GM11168 (cell line): ENCODE measurements around the gene HRG.
"Not testable (repeated sequence)": the region's sequence is repeated elsewhere in the genome, so short reads cannot be mapped to it uniquely, and the experiment has no call there.

Experiments used
- in situ Hi-C: fragments of 300-500 bp; cut with MboI; formaldehyde crosslinking; loops from one replicate; pipeline ENCODE4 v1.12.0; 2022; ENCODE audit warnings: low sequenced_read_pairs; ENCODE audit not compliant: unreplicated experiment

HRG gene

GRCh38 chr3:186665625-186666188 lies at the start of gene HRG:
Gene HRG, plus strand, starts transcription at chr3:186666014. Its CDS starts 18 bp downstream, at chr3:186666032.
- in situ Hi-C loops, result no loop called here

GRCh38 chr3:186616299-186616617 lies 49.6 kb upstream of the HRG start:
- in situ Hi-C loops, result loop anchor here (5.0 kb wide), 1 partner anchor 206 kb away; no protein-coding TSS in a partner anchor

- in situ Hi-C loops, result loop anchor here (5.0 kb wide), 1 partner anchor 205 kb away; no protein-coding TSS in a partner anchor
Observed at GRCh38 chr3:186617036-186617946, 48.5 kb upstream of the HRG start.

GRCh38 chr3:186618318-186618938 lies 47.4 kb upstream of the HRG start:
- in situ Hi-C loops, result loop anchor here (5.0 kb wide), 1 partner anchor 204 kb away; no protein-coding TSS in a partner anchor

- in situ Hi-C loops, result loop anchor here (5.0 kb wide), 1 partner anchor 203 kb away; no protein-coding TSS in a partner anchor
Observed at GRCh38 chr3:186619787-186620212, 46.0 kb upstream of the HRG start.

- in situ Hi-C loops, result no loop called here
Observed at GRCh38 chr3:186620213-186621092, 45.4 kb upstream of the HRG start.

- in situ Hi-C loops, result no loop called here
Observed at GRCh38 chr3:186621894-186622650, 43.7 kb upstream of the HRG start.

GRCh38 chr3:186622651-186623310 lies 43.0 kb upstream of the HRG start:
- in situ Hi-C loops, result no loop called here

GRCh38 chr3:186624598-186624997 lies 41.2 kb upstream of the HRG start:
- in situ Hi-C loops, result no loop called here

GRCh38 chr3:186625600-186626042 lies 40.2 kb upstream of the HRG start:
- in situ Hi-C loops, result no loop called here

- in situ Hi-C loops, result no loop called here
Observed at GRCh38 chr3:186626254-186626847, 39.5 kb upstream of the HRG start.

GRCh38 chr3:186627852-186628414 lies 37.9 kb upstream of the HRG start:
- in situ Hi-C loops, result no loop called here

GRCh38 chr3:186628756-186629155 lies 37.1 kb upstream of the HRG start:
- in situ Hi-C loops, result no loop called here

- in situ Hi-C loops, result no loop called here
Observed at GRCh38 chr3:186630950-186631641, 34.7 kb upstream of the HRG start.

GRCh38 chr3:186633481-186633880 lies 32.3 kb upstream of the HRG start:
- in situ Hi-C loops, result no loop called here

- in situ Hi-C loops, result not testable (repeated sequence)
Observed at GRCh38 chr3:186634207-186634606, 31.6 kb upstream of the HRG start.

GRCh38 chr3:186635532-186635931 lies 30.3 kb upstream of the HRG start:
- in situ Hi-C loops, result no loop called here
